Calu3 (cell line): ENCODE measurements around the gene CTTNBP2NL. TPM values are rescaled to one million over a fixed set of nuclear protein-coding genes. Genes with fewer than 3 reads are reported as not detected.
"Not testable (repeated sequence)": the region's sequence is repeated elsewhere in the genome, so short reads cannot be mapped to it uniquely, and the experiment has no call there.

Experiments
- BruUV-seq: library from RNA; stranded (reverse); fragments of 400-500 nt; replicated peaks from 2 replicates; lab custom pipeline; 2021; lab: Mats Ljungman, UMichigan
- CTCF ChIA-PET: fragments of 300-600 bp; sonication (Branson Sonifier 250); formaldehyde crosslinking; loops from one replicate; lab custom pipeline; 2022; ENCODE audit warnings: antibody characterized with exemption; lab: Charles Lee
- DNase-seq: peaks from one replicate; pipeline ENCODE4 v3.0.0; 2022
- H3K27ac Mint-ChIP-seq: one replicate; pipeline ENCODE4 v1.8.0; 2022; ENCODE audit warnings: mixed read lengths; ENCODE audit not compliant: unreplicated experiment
- H3K27me3 Mint-ChIP-seq: one replicate; pipeline ENCODE4 v1.8.0; 2022; ENCODE audit warnings: mixed read lengths; ENCODE audit not compliant: unreplicated experiment
- H3K36me3 Mint-ChIP-seq: one replicate; pipeline ENCODE4 v1.8.0; 2022; ENCODE audit warnings: mild to moderate bottlenecking, moderate library complexity, mixed read lengths; ENCODE audit not compliant: insufficient read depth, unreplicated experiment
- H3K4me1 Mint-ChIP-seq: one replicate; pipeline ENCODE4 v1.8.0; 2022; ENCODE audit warnings: mild to moderate bottlenecking, low read depth, mixed read lengths; ENCODE audit not compliant: unreplicated experiment
- H3K4me3 Mint-ChIP-seq: one replicate; pipeline ENCODE4 v1.8.0; 2022; ENCODE audit warnings: mild to moderate bottlenecking, low read depth, moderate library complexity, mixed read lengths; ENCODE audit not compliant: unreplicated experiment
- H3K9me3 Mint-ChIP-seq: one replicate; pipeline ENCODE4 v1.8.0; 2022; ENCODE audit warnings: low read depth, mixed read lengths; ENCODE audit not compliant: unreplicated experiment
- CTCF ChIP-seq: fragments of 200-600 bp; IDR thresholded peaks from one replicate; pipeline ENCODE4 v1.8.0; 2022; ENCODE audit warnings: antibody characterized with exemption; ENCODE audit not compliant: unreplicated experiment
- intact Hi-C: fragments of 100-400 bp; cut with micrococcal nuclease; formaldehyde crosslinking; loops from one replicate; pipeline ENCODE4 v1.10.0; 2022; ENCODE audit not compliant: unreplicated experiment
- total RNA-seq: library from RNA; stranded (reverse); gene quantifications from 2 replicates; pipeline ENCODE4 v1.2.3, GENCODE V29; 2022

Gene CTTNBP2NL
- total RNA-seq, 1 experiment from 2014 or later, result 48.9 TPM

- Mint-ChIP-seq H3K4me3 (peak overlapping the region; percentile 94), H3K27me3 (no peaks in the 10 kb centered on the region), H3K36me3 (peaks cover 53% of the 10 kb centered on the region), H3K27ac (peak overlapping the region; percentile 99), H3K9me3 (no peaks in the 10 kb centered on the region), H3K4me1 (peaks cover 33% of the 10 kb centered on the region)
- BruUV-seq, result TSS peak; percentile 96
- intact Hi-C loops, result no loop called here
- TF ChIP-seq CTCF, result no peak
- no peak for DNase-seq
- CTCF ChIA-PET, result interaction anchor here (1.5 kb wide), 1 partner anchor 107 kb away, joined by 3 read pairs; no protein-coding TSS in a partner anchor
Observed at GRCh38 chr1:112395256-112395820, 676 bp upstream of the CTTNBP2NL start.

DNA sequence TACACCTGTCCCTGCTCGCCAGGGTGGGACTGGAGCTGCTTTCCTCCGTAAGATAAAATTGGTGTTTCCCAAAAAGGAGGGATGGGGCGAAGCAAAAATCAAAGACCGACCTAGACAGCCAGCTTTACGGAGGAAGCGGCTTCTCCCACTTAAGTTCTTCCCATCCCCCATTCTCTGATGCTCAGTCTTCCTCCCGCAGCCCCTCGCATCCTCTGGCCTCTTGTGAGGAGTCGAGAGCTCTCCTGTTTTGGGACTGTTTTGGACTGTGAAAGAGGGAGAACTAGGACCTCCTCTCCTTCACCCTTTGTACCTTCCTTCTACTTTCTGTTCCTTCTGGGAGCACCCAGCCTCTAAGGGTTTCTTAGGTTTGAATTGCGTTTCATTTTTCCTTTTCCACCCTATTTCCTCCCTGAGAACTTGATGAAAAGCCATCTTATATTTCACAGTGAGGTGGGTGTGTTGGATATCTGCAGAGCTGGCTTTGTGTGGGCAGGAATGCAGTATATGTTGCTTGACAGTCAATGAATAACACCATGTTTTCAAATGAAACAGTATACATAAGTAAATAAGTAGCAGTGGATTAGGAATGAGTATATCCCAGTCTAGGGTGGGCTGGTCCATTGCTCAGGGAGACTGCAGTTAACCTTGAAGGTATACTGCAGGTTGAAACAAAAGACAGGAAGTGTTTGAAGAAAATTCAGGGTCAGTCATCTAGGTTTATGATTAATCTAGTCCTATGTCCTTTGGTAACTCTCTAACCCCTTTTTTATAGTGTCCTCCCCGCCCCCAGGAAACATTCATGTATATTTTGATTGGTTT lies 848 bp downstream of the CTTNBP2NL start:
- CTCF ChIA-PET, result interaction anchor here (0.8 kb wide), 1 partner anchor 277 kb away, joined by 3 read pairs; no protein-coding TSS in a partner anchor
- Mint-ChIP-seq H3K4me3 (peak overlapping the region; percentile 94), H3K36me3 (peaks cover 52% of the 10 kb centered on the region), H3K9me3 (no peaks in the 10 kb centered on the region), H3K27ac (peak overlapping the region; percentile 99), H3K27me3 (no peaks in the 10 kb centered on the region), H3K4me1 (peaks cover 36% of the 10 kb centered on the region)
- DNase-seq, result no peak
- no peak for TF ChIP-seq CTCF
- BruUV-seq, result TSS peak; percentile 35
- intact Hi-C loops, result no loop called here

DNA sequence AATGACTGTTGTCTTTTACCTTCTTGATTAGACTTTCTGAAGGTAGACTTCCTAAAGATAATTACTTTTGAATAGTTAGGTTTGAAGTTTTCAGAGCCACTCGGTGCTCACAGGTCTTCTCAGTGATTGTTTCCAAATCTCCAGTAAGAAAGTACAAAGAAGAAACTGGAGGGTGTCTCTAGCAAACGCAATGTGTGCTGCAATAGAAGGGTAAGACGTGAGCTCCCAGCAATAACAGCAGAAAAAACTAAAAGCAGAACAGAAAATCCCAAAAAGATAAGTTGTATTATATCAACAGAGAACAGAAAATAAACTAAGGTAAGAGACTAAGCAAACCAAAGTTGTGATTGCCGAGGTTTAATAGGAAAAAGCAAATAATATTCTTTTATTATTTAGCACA lies 1.8 kb downstream of the CTTNBP2NL start:
- no peak for TF ChIP-seq CTCF
- Mint-ChIP-seq H3K27me3 (no peaks in the 10 kb centered on the region), H3K9me3 (no peaks in the 10 kb centered on the region), H3K27ac (peak overlapping the region; percentile 99), H3K36me3 (peaks cover 57% of the 10 kb centered on the region), H3K4me3 (peak overlapping the region; percentile 94), H3K4me1 (peaks cover 45% of the 10 kb centered on the region)
- DNase-seq, result no peak
- CTCF ChIA-PET, result no interaction called here
- intact Hi-C loops, result no loop called here
- no TSS peak for BruUV-seq

DNA sequence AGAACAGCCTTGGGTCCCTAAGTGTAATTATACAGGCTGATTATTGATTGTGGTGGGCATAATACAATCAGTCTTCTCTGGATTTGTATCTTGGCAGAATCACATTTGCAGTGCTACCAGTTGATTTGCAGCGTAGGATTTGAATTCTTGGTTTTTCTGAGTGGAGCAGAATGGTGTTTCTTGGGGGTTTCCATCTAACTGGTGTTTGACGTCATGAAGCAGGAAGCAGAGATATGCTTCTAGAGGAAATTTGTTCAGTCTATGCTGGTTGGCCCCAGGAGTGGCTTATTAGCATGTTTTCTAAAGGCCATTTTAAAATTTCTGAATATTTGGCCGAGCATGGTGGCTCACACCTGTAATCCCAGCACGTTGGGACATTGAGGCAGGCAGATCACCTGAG lies 3.4 kb downstream of the CTTNBP2NL start:
- H3K36me3 Mint-ChIP-seq, result peaks cover 48% of the 10 kb centered on the region
- peak overlapping the region; percentile 49 for H3K4me3 Mint-ChIP-seq
- H3K27ac Mint-ChIP-seq, result no peak overlapping the region
- DNase-seq, result no peak
- intact Hi-C loops, result no loop called here
- no peaks in the 10 kb centered on the region for H3K27me3 Mint-ChIP-seq
- CTCF ChIA-PET, result no interaction called here
- H3K9me3 Mint-ChIP-seq, result no peaks in the 10 kb centered on the region
- peaks cover 39% of the 10 kb centered on the region for H3K4me1 Mint-ChIP-seq
- no peak for TF ChIP-seq CTCF
- BruUV-seq, result no TSS peak

GRCh38 chr1:112400706-112401105 lies 4.7 kb downstream of the CTTNBP2NL start:
- BruUV-seq, H3K27me3 Mint-ChIP-seq, DNase-seq, intact Hi-C loops, H3K27ac Mint-ChIP-seq, CTCF ChIA-PET, H3K4me3 Mint-ChIP-seq, H3K9me3 Mint-ChIP-seq: not testable (repeated sequence)
- Mint-ChIP-seq H3K36me3 (peaks cover 38% of the 10 kb centered on the region), H3K4me1 (peaks cover 30% of the 10 kb centered on the region)
